Gastrocnemius medialis (tissue), 4 donors: ENCODE measurements around the gene ATIC. TPM values are rescaled to one million over a fixed set of nuclear protein-coding genes. Genes with fewer than 3 reads are reported as not detected.

Source experiments
- ATAC-seq, 2 donors: fragments of 150-250 bp; one replicate each; pipeline ENCODE4 v1.9.1; 2016
- DNase-seq, 2 donors: peaks; one replicate each; pipeline ENCODE4 v3.0.0-alpha.2; 2019
- H3K27ac ChIP-seq, 4 donors: fragments of 200-600 bp; sonication (generic); 1 replicate in 1 of 4; 2 replicates in 3 of 4; pipeline ENCODE4 v1.5.1; 2016 to 2018; ENCODE audit warnings: mild to moderate bottlenecking in 2 of 4, moderate library complexity in 1 of 4
- H3K27me3 ChIP-seq, 3 donors: fragments of 200-600 bp; sonication (generic) in 2 of 3; 1 replicate in 1 of 3; 2 replicates in 2 of 3; pipeline versions ENCODE4 v1.5.1 to v1.6.0; 2016 to 2019; ENCODE audit warnings: mild to moderate bottlenecking in 1 of 3, moderate library complexity in 1 of 3
- H3K36me3 ChIP-seq, 2 donors: fragments of 200-600 bp; sonication (generic) in 1 of 2; one replicate each; pipeline ENCODE4 v1.5.1; 2017 to 2018
- H3K4me1 ChIP-seq, 2 donors: fragments of 200-600 bp; sonication (generic) in 1 of 2; one replicate each; pipeline ENCODE4 v1.5.1; 2016 to 2017; ENCODE audit warnings: mild to moderate bottlenecking in 2 of 2
- H3K4me3 ChIP-seq, 4 donors: fragments of 200-600 bp; sonication (generic) in 3 of 4; 1 replicate in 1 of 4; 2 replicates in 3 of 4; pipeline ENCODE4 v1.5.1; 2016 to 2019; ENCODE audit warnings: mild to moderate bottlenecking in 2 of 4
- H3K9me3 ChIP-seq, 3 donors: fragments of 200-600 bp; sonication (generic) in 2 of 3; 1 replicate in 1 of 3; 2 replicates in 2 of 3; pipeline ENCODE4 v1.5.1; 2016 to 2019
- CTCF ChIP-seq, 5 experiments: fragments of 450-650 bp in 3 of 5; fragments of 200-600 bp in 2 of 5; sonication (generic) in 2 of 5; IDR thresholded peaks in 4 of 5; conservative IDR thresholded peaks in 1 of 5; 1 replicate in 4 of 5; 2 replicates in 1 of 5; pipeline ENCODE4 v1.5.1; 2016 to 2019; ENCODE audit warnings: antibody characterized with exemption in 5 of 5, mild to moderate bottlenecking in 3 of 5, moderate library complexity in 3 of 5
- POLR2A ChIP-seq, 2 donors: fragments of 450-650 bp; IDR thresholded peaks; one replicate each; pipeline ENCODE4 v1.6.1; 2017; ENCODE audit warnings: antibody characterized with exemption in 2 of 2, mild to moderate bottlenecking in 2 of 2, moderate library complexity in 2 of 2
- in situ Hi-C, 4 donors: fragments of 200-750 bp; cut with MboI; loops; one replicate each; pipeline versions ENCODE4 v1.15.0 to v1.8.0; 2017; ENCODE audit warnings: low sequenced_read_pairs in 4 of 4
- intact Hi-C: fragments of 100-400 bp; cut with DNase I; formaldehyde crosslinking; loops from one replicate; pipeline ENCODE4 v1.15.1; 2023; ENCODE audit warnings: low total_unique reads
- total RNA-seq, 4 donors: library from RNA; depleted of rRNA; stranded (reverse); fragments of >200 nt; gene quantifications; one replicate each; pipeline versions ENCODE4 v1.1.0 to v1.2.3, GENCODE V29; 2016

ATIC gene
- total RNA-seq, 4 donors from 2014 or later = 16.9 to 46.9 (median 41.8) TPM

- ATAC-seq (no peak), DNase-seq (no peak)
- Histone ChIP-seq H3K4me3 (no peak overlapping the region), H3K36me3 (peaks cover 0 to 20% of the 10 kb centered on the region in 2 donors), H3K4me1 (peaks cover 0 to 3% of the 10 kb centered on the region in 2 donors), H3K9me3 (no peaks in the 10 kb centered on the region), H3K27ac (no peak overlapping the region), H3K27me3 (no peaks in the 10 kb centered on the region)
- in situ Hi-C loops (no loop called here), intact Hi-C loops (loop anchor here (10.0 kb wide), 1 partner anchor 515 kb away; the partner anchor contains the start of gene BARD1)
- TF ChIP-seq CTCF (IDR thresholded peaks at IDR 0.05 in 4 of 5, conservative IDR thresholded peaks at IDR 0.05 in 1 of 5) (no peak), POLR2A (IDR thresholded peaks at IDR 0.05) (no peak)
Measured at GRCh38 chr2:215319500-215319899, 7.6 kb downstream of the ATIC start.

GRCh38 chr2:215320102-215320501 lies 8.2 kb downstream of the ATIC start:
- H3K9me3 ChIP-seq = no peaks in the 10 kb centered on the region
- in situ Hi-C loops = no loop called here

GRCh38 chr2:215320679-215321078 lies 8.8 kb downstream of the ATIC start:
- Histone ChIP-seq H3K27ac (no peak overlapping the region), H3K4me1 (peaks cover 0 to 5% of the 10 kb centered on the region in 2 donors), H3K9me3 (no peaks in the 10 kb centered on the region), H3K4me3 (no peak overlapping the region), H3K27me3 (no peaks in the 10 kb centered on the region), H3K36me3 (peaks cover 0 to 21% of the 10 kb centered on the region in 2 donors)
- ATAC-seq = no peak
- in situ Hi-C loops = no loop called here
- intact Hi-C loops = no loop called here
- TF ChIP-seq CTCF (IDR thresholded peaks at IDR 0.05 in 4 of 5, conservative IDR thresholded peaks at IDR 0.05 in 1 of 5) (no peak), POLR2A (IDR thresholded peaks at IDR 0.05) (no peak)
- no peak for DNase-seq

More at GRCh38 chr2:215320102-215320501, 8.2 kb downstream of the ATIC start:
- no peak for DNase-seq
- ATAC-seq = no peak
- Histone ChIP-seq H3K4me3 (no peak overlapping the region), H3K27me3 (no peaks in the 10 kb centered on the region), H3K36me3 (peaks cover 0 to 20% of the 10 kb centered on the region in 2 donors), H3K27ac (no peak overlapping the region), H3K4me1 (peaks cover 0 to 5% of the 10 kb centered on the region in 2 donors)
- no peak for TF ChIP-seq POLR2A (IDR thresholded peaks at IDR 0.05)
- TF ChIP-seq CTCF (IDR thresholded peaks at IDR 0.05 in 4 of 5, conservative IDR thresholded peaks at IDR 0.05 in 1 of 5) = no peak
- intact Hi-C loops = no loop called here

- Histone ChIP-seq H3K27me3 (no peaks in the 10 kb centered on the region), H3K4me3 (no peak overlapping the region), H3K9me3 (no peaks in the 10 kb centered on the region), H3K4me1 (peaks cover 0 to 5% of the 10 kb centered on the region in 2 donors), H3K36me3 (peaks cover 0 to 34% of the 10 kb centered on the region in 2 donors), H3K27ac (no peak overlapping the region)
- in situ Hi-C loops = no loop called here
- DNase-seq (no peak), ATAC-seq (no peak)
- no peak for TF ChIP-seq POLR2A (IDR thresholded peaks at IDR 0.05)
- TF ChIP-seq CTCF (IDR thresholded peaks at IDR 0.05 in 4 of 5, conservative IDR thresholded peaks at IDR 0.05 in 1 of 5) = no peak
- intact Hi-C loops = no loop called here
Measured at GRCh38 chr2:215324811-215325210, 13.0 kb downstream of the ATIC start.

GRCh38 chr2:215328066-215328465 lies 16.2 kb downstream of the ATIC start:
- DNase-seq (no peak), ATAC-seq (no peak)
- H3K4me1 ChIP-seq = peaks cover 0 to 5% of the 10 kb centered on the region in 2 donors
- intact Hi-C loops (no loop called here), in situ Hi-C loops (no loop called here)
- H3K4me3 ChIP-seq = no peak overlapping the region
- H3K9me3 ChIP-seq = no peaks in the 10 kb centered on the region
- H3K36me3 ChIP-seq = peaks cover 0 to 33% of the 10 kb centered on the region in 2 donors
- no peak for TF ChIP-seq CTCF (IDR thresholded peaks at IDR 0.05 in 4 of 5, conservative IDR thresholded peaks at IDR 0.05 in 1 of 5)
- no peak for TF ChIP-seq POLR2A (IDR thresholded peaks at IDR 0.05)
- no peak overlapping the region for H3K27ac ChIP-seq
- H3K27me3 ChIP-seq = no peaks in the 10 kb centered on the region
